HG03521 (cell line): ENCODE measurements around the gene CDH2.

Experiments used
- ATAC-seq: cut with Tn5 transposase; IDR thresholded peaks from one replicate; pipeline ENCODE4 v1.9.1; 2021; ENCODE audit warnings: mild to moderate bottlenecking, moderate library complexity; ENCODE audit not compliant: unreplicated experiment

Gene CDH2

DNA sequence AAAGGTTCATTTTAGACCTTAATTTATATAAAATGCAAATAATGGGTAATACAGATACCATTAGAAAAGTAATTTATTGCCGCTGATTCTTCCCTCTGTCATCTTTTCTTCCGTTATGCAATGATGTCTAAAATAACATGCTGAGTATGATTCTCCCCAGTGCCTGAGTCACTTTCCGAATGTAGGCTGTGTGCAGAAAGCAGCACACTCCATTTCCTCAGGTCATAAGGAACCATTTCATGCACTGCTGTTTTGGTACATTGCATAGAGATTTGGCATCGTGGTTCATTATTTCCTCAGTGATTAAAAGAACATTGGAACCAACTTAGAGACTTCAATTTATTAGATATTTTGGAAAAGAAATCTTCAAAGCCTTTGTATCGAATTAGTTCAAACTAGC, 173.5 kb downstream of the CDH2 start:
- no peak for ATAC-seq

DNA sequence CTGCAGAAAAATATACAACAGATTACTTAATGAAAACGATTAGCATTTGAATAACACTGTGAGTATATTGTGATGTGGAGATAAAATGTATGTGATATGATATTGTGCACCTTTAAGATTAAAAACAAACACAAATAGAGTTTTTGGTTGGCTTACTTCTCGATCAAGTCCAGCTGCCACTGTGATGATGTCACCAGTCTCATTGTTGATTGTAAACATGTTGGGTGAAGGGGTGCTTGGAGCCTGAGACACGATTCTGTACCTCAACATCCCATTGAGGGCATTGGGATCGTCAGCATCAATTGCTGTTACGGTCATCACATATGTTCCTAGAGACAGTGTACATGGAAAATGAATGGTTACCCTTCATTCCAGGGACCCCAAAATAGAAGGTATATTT, 174.1 kb downstream of the CDH2 start:
- ATAC-seq, result no peak

DNA sequence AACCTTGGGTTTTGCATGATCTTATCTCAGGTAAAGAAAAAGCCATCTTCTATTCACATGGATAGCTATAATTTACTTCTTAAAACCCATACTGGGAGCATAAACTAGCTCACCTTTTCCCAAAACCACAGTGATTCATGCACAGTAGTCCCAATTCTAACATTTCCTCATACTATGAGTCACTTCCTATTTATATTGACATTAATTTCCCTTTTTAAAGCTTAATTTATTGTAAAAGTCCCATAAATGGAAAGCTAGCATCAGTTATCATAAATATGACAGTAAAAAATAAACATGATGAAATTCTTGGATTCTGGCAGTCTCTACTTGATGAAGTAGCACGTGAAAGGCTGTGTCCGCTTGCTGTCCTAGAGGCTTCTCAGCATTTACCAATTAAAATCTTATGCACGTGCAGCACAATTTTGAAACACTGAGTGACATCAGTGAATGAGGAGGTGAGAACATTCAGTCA, 180.1 kb downstream of the CDH2 start:
- no peak for ATAC-seq

DNA sequence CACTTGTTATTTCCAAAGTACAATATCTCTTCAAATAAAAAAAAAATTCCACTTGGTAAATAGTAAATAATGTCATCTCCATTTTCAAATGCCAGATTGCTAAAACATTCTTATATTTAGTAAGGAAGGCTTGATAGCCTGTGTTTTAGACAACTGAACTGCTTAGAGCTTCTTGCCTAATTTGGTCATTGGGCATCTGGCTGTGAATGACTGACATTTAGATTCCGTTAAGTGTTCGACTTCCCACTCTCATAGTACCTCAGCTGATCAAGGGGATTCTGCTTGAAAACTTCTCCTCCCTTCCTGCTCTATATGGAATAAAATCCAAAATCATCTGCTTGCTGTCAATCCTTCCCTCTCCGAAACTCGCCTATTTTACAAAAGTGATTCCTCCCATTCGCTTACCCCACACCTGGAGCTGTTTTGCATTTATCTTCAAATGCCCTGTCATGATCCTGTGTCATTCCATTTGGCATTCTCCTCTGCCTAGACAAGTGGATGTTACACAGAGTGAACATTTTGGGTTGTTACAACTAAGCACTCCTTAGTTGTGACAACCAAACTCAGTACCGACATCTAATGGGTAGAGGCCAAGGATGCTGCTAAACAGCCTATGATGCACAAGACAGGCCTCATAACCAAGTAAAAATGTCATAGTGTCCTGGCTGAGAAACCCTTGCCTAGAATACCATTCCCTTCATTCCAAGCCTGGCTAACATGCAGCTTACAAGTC, 181.0 kb downstream of the CDH2 start:
- no peak for ATAC-seq

DNA sequence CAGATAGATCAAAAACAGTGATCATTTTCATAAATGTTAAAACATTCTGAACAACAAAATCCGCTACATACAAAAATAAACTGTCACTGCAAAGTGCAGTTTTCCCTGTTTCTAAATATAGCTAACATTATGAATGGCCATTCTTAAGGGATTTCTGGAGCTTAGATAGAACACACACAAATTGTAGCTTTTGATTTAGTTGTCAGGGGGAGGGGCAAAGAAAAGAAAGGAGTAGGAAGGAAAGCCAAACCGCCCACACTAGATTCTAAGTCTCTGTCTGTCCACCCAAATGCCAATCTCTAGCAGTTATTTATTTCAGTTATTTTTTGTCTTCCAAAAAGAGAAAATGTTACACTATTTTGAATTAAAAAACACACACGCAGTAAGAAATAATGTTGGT, 182.4 kb downstream of the CDH2 start:
- no peak for ATAC-seq

DNA sequence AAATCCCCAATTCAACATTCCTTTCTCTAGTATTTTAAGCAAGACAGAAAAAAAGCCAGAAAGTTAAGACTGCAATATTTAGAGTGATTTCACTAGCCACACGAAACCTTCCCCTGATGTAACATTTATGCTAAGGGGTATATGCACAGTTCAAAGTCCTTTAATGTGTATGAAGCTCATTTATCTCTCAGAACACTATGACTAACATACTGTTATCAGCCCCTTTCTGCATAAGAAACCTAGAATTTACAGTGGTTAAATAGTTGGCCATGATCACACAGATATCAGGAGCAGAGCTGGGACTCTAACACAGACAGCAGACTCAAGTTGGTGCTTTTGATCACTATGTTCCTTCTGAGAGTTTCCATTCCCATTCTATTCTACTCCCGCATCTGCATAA, 185.5 kb downstream of the CDH2 start:
- no peak for ATAC-seq

DNA sequence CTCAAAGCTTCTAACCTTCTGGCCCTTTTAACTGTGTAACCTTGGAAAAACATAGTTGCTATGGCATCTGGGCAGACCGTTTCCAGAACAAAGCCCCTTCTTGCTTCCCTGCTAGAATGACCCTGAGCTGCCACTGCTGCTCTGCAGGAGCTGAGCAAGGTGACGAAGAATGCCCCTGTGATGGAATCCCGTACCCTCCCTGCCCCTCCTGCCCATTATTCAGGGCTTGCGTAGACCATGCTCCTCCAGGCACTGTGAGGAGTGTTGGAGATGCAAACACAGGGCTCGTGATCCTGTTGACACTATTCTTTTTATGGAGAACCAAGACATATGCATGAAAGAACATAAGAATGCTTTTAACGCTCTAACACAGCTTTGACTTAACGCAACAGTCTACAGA, 191.1 kb downstream of the CDH2 start:
- no peak for ATAC-seq

DNA sequence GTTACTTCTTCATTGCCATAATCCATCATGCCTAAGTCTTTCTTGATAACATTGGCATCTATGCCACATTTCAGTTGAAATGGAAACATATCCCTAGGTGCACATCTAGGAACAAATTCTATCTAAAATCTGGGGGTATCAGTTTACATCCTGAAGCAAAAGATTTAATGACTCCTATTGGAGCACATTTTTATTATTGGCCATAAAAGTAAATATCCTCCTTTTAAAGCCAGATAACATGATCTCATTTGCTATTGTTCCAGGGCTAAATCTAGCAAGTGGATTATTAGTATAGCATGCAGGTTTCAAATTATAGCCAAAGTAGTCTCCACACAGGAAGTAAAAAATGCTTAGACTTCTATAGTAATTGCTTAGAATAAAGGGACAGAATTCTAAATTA, 193.2 kb downstream of the CDH2 start:
- no peak for ATAC-seq

DNA sequence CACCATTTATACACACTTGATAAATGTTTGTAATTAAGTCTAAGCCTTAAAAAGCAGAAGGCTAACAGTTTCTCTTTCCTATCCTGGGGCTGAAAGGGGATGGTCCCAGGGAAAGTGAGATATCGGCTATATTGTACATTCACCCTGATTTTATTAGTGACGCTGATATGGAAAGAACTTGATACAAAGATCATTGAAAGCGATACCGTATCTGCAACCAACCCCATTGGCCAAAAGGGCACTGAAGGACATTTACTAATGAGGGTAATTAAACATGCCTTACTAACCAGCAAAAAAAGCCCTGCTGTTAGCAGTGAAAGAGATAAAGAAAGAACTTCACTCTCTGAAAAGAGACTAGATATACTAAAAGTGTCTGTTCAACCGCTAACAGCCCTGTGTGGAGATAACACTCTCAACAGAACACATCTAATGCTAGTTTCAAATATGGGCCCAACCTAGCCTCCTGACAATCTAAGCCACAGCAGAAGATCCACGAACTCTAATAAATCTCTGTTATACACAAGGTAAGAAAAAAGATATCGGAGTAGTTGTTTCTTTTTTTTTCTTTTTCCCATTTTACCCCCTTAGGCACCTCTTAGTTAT, 200.0 kb downstream of the CDH2 start:
- no peak for ATAC-seq

DNA sequence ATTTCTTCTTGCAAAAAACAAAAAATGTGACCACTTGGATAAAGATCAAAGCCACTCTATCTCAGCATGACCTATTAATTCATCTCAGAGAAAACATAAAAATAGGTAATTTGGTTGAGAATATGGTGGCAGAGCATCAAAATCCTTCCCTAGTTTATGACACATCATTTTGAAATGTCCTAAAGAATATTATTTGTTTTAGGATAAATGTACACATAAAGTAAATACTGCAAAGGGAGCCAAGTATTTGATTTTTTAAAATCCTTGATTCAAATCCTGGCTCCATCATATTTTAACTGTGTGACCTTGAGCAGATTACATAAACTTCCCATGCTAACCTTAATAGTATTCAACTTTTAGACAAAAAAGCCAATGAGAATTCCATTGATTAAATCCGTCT, 206.6 kb downstream of the CDH2 start:
- ATAC-seq, result no peak

DNA sequence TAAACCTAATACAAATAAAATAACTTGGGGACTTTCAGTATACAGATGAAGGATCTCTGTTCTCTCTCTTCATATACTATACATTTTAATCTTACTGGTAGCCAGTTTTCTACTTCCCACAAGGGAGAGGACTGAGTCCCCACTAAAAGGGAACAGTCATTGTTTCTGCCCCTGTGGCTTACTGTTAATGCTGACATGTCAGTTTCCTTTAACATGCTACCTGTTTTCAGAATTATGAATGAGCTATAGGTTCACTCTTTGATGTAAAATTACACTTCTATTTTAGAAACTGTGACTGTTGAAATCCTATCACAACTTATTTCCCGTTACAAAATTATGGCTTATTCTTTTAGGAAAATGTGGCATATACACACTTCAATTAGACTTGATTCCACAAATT, 207.7 kb downstream of the CDH2 start:
- no peak for ATAC-seq

DNA sequence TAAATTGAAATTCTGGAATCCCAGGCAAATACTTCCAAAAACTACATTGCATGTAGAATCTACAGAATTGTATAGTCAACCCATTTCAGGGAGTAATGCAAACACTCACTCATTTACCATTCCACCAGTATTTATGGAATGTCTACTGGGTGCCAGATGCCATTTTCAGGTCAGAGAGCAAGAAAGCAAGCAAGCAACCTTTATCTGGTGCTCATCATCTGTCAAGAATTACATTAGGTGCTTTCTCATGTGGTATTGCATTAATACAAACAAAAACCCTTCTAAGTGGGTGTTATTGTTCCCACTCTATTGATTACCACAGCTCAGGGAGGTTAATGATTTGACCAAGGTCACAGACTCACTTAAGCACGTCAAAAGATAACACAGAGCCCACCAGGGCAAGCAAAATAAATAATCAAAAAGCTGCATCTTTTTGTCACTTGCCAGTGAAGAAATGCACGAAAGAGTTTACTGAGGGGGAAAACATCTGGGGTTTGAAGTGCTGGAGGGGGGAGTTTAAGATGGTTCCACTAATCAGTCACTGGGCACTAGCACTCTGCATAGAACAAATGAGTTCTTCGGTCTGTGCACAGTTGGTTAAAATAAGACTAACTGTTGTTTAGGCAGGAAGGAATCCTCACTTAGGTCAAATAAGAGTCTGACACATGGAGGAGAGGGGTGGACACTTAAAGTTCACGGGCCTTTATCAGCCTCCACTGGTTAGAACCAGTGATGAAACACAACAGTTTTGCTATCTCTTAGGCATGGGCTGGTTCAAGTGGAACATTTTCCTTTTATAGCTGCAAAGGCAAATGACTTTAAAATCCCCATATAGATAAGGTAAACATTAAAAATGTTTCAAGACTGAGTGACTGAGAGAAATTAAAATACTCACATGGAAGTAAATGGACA, 208.8 kb downstream of the CDH2 start:
- no peak for ATAC-seq

DNA sequence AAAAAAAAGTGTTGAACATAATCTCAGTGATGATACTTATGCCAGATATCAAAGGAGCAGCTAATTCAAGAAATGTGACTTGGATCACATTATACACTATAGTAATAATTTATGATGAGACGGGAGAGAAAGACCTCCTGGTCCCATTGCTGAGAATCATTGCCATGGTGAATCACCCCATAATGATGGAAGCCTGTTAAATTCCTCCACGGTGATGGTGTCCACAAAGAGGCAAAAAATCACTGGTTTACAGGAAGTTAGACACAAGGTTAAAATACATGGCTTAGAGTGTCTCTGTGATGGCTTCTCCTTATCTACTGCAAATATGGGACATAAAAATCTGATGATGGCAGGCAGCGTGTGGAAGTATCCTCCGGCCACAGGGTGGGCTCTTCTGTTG, 210.0 kb downstream of the CDH2 start:
- ATAC-seq, result no peak

DNA sequence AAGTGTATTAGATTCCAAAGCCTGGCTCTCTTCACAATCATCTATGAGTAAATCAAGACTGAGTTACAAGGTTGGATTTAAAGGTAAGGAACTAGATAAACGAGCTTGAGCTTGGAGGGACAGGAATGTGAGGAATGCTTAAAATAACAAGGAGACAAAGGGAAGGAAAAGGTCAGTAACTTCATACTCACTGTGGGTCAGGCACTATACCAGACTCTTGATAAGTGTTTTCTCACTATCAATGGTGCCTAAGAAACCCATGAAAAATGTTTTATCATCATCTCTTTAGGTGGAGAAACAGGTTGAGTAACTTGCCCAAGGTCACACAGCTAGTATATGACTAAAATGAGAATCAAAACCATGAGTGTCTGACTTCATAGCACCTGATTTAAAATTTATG, 212.1 kb downstream of the CDH2 start:
- no peak for ATAC-seq

DNA sequence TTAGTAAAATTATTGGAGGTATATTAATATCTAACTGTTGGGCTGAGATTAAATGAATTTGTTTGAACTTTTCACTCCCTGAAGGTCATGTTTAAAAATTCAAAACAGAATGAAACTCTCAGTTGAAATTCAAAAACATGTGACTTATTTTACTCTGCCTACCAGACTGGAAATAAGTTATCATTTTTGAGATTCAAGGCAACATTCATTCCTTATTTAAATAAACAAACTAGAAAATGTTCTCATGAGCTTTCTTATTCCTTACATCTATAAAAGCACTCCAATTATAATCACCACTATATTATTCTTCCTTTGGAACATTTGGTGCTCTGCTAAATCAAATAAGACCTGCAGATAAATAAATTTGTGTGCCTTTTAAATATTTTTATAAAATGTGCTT, 217.8 kb downstream of the CDH2 start:
- no peak for ATAC-seq

DNA sequence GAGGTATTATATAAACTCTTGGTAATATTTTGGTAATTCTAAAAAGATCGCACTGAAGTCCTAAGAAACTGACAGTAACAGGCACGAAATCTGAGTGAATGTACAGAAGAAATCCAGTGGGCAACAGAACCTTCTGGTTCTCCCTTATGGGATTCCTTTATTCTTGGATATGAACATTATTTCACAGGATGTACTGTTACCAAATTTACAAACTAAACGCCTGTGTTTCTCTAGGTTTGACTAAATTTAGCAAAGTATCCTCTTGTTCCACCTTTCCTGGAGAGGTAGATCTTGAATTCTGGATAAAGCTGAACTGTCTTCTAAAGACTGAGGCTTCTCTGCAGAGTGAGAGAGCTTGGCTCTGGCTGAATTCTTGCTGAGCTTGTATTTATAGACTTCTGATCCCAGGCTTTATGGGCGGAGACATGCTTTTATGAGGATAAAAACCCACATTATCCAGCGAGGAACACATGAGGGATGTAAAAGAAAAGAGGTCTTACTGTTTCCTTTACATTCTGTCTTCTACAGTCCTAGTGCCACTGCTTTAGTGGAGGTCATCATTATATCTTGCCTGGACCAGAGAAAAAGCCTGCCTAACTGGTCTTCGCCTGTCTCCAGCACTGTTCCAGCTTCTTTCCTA, 220.8 kb downstream of the CDH2 start:
- ATAC-seq, result no peak

DNA sequence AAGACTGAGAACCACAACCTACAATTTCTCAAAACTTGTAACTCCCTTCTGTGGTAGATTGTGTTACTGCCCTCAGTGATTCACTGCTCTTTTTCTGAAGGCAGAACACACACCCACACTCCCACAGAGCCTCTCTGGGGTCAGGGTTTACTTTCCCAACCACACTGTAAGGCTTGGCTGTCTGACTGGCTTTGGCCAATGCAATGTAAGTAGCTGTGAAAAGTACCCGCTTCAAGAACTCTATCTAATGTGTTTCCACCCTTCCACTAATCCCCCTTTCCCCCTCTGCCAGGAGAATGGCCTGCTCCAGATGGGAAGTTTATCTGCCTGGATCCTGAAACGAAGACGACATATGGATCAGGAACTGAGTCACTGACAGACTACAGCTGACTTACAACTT, 222.7 kb downstream of the CDH2 start:
- no peak for ATAC-seq

DNA sequence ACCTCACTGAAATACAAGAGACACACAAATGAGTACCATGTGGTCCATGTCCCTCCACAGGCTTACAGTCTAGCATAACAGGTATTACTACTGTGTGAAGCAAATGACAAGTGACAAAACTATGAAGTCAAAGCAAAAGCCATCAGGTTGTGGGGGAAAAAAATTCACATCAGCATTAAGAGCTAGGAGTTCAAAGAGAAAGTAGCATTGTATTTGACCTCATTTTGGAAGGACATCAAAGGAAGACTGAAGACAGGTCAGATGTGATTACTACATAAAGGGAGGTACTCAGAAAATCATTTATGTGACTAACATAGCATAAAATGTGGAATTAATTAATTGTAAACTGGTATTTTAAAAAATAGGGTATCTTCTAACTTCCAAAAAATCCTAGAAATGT, 224.2 kb downstream of the CDH2 start:
- ATAC-seq, result no peak

DNA sequence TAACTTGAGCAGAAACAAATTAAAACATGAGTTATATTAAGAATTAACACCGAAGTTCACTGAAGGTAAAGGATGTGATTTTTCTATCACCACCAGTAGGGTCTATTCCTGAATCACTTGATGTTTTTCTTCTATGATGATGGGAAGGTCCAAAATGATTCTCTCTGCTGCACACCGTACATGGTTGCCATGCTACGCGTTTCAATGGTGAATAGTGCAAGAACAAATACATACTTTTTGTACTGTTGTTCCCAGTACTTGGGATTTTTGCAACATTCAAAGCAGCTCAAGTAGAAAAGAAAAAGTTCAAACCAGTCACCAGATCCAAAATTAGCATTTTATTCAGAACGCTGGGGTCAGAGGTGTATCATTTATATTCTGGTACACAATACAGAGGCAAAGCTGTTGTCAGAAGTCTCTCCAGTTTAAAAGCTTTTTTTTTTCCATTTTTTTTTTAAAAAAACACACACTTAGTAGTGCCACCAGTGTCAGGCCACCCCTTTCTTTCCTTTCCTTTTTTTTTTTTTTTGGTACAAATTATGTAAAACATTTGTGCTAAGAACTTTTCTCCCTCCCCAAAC, 226.2 kb downstream of the CDH2 start:
- no peak for ATAC-seq

DNA sequence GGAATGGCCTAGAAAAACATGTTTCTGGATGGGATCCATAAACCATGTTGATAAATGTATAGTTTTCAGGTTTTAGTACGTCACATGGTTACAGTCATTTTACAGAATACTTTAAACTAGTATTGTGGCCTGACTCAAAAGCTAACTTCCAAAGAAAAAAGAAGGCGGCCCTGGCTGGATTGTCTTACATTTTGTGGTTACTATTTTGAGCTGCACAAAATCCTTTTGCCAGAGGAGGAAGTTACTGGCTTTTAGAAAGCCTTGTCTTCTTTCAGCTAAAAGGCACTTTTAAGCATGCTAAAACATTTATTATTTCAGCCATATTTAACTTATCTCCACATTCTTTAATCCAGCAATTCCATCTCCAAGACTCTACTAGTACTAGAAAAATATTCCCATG, 227.9 kb downstream of the CDH2 start:
- no peak for ATAC-seq

DNA sequence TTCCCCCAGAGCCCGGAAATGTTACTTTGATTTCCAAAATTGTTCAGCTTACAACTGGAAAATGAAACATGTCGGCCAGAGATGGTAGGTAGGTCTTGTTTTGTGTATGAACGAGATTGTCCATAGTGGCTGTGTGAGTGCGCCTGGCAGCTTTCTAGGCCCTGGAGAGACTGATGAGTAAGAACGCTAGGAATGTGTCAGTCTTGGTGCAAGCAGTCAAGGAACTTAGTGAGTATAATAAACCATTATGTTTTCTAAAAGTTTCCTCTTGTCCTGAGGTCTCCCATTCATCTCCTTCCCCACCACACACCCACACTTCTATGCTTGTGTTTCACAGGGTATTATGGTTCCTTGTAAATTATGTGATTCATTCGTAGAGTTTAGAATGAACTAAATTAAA, 234.2 kb downstream of the CDH2 start:
- no peak for ATAC-seq
